Hematopoietic multipotent progenitor cell treated with erythropoietin and hydrocortisone succinate and interleukin-3 and kit ligand, for 4 days (in vitro differentiated cells): ENCODE measurements around the gene LENEP.

Experiments
- DNase-seq: peaks from one replicate; pipeline ENCODE4 v3.0.0-alpha.2; 2015

LENEP gene

DNA sequence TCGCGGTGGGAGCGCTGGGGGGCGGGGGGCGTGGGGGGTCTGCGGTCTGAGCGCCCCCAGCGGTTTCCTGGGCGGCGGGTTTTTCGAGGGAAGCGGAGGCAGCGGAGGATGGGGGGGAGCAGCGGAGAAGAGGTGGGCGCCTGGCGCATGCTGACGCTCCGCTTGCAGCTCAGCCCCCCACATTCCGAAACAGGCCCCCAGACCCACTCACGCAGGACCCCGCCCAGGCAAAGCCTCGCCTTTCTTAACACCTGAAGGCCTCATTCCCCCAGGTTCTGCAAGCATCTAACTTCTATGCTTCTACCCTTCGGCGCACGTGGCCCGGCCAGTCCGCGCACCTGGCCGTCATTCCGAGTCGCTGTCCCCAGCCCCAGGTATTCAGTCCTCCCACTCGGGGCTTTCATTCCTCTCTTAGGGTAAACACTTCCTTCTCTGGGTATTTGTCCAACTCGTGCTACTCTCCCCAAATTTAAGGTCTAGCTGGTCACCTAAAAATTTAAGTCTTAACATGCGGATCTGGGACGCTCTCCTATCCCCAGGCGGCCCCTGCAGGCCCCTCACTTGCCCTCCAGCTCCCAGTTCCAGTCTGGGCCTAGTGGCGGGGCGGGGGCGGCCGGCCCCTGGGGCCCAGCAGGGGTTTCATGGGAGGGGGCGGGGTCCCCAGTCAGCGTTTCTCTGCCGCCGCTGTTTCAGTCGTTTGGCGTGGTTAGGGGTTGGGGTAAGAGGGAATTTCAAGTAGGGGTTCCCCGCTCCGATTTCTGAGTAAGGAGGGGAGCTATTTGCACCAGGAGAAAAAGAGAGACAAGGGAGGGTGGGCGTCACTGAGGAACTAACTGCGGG, 6.4 kb downstream of the LENEP start:
- peak; percentile 61 for DNase-seq

DNA sequence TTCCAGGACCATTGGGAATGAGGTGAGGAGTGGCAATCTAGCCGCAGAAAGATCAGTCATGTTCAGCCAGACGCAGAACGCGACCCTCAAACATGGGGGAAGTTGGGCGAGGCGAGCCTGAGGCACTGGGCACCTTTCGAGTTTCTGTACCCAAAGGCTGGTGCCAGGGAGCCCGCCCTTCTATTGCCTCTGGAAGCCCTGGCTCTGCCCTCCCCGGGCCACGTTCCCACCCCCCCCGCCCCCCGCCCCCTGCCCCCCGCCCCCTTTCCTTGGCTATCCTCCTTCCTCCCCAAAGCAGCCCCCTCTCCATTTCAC, 7.0 kb downstream of the LENEP start:
- no peak for DNase-seq

DNA sequence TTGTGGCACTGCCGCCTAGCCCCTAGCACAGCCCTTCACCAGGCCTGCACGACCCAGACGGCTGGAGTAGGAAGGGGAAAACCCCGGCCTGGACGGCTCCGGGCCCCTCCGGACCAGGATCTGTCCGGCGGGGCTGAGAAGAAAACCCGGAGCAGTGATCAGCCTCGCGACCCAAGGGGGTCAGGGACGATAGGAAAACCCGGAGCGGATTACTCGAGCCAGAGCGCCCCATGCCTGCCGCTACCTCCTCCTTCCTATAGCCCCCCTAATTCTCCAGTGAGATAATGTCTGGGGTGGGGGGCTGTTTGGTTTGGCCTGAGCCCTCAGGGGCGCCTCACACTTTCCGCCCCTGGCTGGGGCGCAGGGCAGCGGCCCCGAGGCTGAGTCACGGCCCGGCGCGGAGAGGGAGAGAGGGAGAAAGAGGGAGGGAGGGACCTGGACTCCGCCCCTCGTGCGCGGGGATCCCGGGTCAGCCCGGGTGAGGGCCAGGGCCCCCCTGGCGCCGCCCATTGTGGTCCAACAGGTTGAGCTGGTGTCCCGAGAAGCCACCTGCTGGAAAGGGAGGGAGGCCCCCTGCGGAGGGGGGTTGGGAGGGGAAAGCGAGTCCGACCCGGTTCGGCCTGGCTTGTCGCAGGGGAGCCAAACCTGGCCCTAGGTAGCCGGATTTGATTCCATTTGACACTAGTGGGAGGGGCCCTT, 7.5 kb downstream of the LENEP start:
- peak; percentile 94 for DNase-seq

DNA sequence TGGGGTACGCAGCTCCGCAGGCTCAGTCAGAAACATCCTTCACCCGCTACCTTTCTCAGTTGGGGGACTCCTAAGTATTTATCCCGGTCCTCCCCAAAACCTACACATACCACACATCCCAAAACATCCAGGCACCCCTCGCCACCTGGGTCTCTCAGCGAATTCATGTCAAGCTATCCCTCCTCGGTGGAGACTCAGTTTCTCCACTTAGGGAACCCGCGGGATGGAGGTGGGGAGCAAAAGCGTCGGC, 8.0 kb downstream of the LENEP start:
- DNase-seq, result no peak

DNA sequence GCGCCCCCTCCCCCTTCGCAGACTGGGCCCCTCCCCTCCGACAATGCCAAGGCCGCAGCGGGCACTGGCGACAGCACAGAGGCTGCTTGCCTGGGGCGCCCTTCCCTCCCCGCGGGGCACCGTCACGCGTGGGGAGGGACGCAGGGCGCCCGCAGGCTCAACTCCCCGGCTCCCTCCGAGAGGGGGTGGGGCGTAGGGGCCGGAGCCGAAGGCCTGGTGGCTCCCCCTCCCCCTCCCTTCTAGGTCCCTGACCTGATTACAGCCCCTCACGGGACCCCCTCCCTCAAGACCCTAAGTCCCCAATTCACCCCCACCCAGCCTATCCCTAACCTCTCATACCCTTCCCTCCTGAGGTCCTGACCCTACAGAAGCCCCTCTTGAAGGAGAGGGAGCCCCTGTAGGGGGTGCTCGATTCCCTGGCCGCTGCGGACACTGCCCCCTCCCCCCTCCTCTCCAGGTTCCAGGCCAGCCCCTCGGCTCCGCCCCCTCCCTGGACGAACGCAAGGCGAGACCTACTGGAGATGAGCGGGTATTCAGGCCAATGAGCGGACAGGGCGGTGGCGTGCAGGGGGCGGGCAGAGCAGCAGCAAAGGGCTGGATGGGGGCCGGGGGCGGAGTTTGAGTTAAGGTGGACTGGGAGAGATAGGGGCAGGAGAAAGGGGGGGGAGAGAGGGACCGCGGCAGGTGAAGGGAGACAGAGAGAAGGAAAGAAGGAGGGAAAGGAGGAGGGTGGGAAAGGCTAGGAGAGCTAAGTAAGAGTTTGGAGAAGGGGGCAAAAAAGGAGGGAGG, 8.5 kb downstream of the LENEP start:
- peak; percentile 100 for DNase-seq

DNA sequence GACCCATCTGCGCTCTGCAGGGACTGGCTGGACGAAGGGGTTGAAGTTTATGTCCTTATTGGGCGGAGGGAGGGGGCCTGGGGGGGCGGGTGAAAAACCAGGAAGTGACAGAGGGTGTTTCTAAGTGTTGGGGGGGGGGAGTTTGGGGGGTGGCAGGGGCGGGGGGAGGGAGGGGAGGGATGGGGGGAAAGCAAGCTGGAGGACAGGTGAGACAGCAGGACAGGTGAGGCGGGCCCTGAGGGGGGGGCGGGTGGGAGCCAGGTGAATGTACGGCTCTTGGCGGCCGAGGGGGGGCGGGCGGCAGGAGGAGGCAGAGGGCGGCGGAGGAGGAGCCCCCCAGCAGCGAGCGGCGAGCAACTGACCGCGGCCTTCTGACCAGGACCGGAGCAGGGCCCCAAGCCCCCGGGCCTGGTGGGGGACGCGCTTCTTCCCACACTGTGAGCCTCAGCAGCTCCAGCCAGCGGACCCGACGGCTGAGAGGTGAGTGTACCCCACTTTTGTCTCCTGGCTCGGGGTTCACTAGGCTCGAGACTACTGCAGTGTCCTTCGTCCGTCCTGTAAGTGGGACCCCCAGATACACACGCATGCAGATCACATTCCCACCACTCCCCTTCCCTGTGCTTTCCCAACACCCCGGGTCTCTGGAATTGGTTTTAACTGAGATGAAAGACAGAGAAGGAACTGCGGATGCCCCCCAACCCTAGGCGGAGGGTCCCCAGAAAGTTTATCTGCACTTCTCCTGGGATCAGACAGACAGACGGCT, 9.3 kb downstream of the LENEP start, which contains the start of gene ZBTB7B:
Gene ZBTB7B, plus strand, starts transcription at position 339 of the 763 bp plus-strand sequence. CDS start 11,859 bp downstream, outside the sequence.
- DNase-seq, result peak; percentile 48

DNA sequence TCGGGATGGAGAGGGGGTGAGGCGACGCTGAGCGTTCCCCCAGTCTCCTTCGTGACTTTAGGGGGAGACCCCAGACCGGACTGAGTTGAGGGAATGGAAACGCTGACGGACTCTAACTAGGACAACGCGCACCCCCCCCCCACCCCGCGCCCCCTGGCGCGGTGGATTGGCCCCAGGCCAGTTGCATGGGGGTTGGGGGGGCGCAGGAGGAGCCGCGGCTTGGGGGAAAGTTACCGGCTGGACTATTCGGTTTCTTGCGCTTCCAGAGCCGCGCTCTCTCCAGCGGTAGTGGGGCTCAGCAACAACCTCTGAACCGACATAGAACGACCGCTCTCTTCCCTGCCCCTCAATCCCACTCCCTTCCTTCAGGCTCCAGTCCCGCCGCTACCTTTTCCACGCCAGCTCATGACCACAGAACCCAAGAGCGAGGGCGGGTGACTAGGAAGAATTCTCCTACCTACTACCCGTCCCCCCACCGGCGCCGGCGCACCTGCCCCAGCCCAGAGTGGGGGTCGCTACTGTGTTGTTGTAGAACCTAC, 9.9 kb downstream of the LENEP start:
- DNase-seq, result peak; percentile 49

DNA sequence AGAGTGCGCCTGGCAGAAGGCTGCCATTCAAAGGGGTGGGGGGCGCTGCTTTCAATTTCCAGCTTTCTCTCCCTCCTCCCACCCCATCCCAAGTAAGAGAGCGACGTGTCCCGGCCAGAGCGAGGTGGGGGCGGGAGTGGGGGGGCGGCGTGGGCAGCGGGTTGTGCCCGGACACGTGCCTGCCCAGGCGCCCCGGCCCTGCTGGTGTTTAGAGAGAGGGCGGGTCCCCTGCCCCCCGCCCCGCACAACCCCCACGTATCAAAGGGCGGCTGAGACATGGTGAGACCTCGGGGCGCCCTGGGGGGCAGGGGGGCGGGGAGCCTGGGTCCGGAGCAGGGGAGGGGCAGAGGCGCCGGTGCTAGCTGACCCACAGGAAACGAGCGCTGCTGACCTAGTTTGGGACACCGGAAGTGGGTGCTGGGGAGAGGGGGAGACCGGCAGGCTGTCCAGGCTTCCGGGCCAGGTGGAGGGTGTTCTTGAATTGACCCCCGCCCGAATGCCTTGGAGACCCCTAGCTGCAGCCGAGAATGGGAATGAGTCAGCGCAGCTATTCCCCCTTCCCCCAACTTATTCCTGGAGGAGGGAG, 10.5 kb downstream of the LENEP start:
- DNase-seq, result peak; percentile 41

DNA sequence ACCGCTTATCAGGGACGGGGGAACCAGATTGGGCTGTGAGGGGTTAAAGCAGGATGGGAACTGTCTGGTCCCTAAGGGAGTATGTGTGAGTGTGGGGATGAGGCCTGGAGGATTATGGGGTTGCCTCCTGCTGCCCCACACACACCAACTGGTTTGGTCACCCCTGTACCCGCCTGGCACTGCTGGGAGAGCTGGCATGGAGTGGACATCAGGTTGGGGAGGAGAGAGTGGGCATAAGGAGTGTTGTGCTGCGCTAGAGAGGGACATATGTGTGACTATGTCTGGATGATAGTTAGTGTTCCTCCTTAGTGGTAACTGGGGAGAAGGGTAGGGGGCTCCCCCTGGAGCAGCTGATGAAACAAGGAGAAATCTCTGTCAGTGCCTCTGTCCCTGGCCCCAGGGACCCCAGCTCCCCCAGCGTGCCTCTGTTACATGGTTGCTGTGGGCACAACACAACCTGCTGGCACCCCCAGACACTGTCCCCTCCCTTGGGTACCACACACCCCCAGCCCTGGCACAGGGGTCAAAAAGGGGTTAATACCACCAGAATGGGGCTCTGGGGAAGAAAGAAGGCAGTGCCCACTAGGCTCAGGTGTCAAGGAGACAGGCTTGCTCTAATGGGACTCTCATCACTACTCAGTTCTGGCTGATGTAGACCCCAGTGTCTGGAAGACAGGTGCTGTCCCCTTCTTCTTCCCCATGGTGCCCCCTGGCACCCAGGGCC, 11.1 kb downstream of the LENEP start:
- DNase-seq, result no peak

DNA sequence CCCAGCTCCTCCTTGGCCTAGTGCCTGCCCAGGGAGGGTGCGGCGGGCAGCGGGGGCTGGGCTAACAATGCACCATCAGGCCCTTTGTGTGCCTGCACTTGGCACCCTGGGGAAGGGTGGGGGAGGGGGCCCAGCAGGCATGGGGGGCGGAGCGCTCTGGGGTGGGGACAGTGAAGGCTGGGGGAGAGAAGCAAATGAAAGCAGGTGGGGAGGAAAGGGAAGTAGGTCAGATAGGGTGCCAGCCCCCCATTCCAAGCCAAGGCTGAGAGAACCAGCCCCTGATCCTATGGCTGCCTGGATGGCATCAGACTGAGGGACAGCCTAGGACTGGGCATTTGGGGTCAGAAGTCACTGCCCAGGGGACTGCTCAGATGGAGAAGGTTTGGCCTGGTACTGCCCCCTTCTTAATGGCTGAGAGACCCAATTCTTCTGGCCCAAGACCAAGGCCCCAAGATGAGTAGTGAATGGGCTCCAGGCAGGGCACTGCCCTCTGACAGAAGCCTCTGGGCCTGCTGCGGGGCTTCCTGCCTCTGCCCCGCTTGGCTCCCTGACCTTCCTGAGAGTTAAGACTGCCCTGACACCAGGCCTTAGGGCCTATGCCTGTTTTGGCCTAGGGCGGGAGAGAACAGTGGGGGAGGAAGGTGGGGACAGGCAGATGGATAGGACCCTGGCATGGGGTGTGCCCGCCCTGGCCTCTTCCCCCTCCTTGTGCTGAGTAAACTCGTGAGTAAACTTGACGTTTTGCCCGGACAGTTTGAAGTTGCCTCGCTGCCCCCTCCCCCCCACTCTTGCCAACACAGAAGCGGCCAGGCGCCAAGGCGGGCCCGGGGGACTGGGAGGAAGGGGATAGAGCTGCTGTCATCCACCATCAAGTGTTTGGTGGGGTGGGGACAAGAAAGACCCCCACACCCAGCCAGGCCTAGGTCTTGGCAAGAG, 12.0 kb downstream of the LENEP start:
- DNase-seq, result no peak

DNA sequence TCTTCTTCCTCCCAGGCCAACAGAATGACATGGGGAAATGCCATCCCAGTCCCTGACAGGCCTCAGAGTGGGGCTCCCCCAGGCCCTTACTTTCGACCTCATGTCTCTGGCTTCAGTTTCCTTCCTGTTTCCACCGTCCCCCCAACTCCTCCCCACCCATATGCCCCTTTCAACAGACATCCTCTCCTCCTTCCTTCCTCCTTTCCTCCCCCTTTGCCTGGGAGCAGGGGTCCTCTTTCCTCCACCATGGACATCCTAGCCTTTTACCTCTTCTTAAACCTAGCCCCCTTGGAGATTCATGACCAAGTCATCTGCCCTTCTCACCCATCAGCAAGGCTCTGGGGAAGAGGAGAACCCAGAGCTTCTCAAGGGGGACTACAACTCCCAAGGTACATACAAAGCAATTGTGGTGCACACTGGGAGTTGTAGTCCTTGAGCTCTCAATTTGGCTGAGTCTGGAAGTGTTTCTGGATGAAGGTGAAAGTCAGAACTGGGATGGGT, 13.3 kb downstream of the LENEP start:
- DNase-seq, result peak; percentile 85

DNA sequence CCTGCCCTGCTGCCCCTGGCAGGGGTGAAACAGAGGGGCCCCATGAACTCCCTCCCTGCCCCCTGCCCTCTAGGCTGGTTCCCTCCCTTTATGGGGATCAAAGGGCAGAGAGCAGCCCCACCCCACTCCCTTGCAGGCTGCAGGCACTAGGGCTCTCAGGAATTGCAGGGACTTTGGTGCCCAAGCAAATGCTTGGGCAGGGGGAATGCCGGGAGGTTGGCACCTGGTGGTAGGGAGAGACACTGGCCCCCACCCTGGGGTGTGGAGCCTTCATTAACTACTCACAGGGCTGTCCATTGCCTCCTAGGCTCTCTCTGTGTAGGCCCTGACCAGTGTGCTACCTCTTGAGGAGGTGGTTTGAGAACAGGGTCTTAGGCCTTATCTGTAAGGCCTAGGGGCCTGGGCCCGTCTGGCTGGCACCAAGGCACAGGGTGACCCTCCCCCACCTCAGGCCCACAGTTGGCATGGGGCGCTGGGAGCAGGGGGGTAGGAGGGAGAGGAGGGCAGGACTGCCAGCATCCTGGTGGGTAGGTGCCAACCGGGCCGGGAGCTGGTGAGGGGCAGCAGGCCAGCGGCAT, 14.0 kb downstream of the LENEP start:
- no peak for DNase-seq

DNA sequence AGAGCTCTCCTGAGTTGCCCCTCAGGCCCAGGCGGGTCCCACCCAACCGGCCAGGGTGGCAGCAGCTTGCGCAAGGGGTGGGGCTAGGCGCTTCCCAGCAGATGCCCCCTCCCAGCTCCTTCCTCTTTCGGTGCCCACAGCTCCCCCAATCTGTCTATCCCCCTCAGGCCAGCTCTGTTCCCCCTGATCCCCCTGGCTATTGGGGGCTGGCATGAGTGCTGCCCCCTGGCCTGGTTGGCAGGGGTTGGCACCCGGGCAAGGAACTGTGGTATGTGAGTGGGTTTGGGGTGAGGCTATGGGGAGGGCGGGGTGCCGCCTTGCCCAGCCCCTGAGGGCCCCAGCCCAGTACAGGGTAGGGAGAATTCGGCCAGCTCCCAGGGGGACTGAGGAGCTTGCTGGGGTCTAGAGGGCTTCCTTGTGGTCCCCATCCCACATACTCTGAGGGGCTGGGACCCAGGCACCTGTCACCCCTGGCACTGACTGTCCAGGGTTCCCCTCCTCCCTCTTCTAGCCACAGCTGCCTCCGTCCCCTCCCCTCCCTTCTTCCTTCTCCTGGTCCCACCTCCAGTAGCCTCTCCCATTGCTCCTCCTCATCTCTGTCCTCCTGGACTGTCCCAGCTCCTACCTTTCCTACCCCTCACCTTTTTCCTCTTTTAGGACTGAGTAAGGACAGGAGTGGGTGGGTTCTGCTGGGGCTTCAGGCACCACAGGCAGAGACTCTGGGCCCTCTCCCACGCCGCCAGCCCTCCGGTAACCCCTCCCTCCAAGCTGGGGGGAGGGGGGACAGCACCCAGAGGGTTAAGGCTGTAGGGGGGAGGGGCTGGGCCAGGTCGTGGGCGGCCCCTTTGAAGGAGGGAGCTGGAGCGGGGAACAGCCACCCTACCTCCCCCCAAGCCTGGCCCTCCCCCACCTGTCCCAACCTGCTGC, 14.9 kb downstream of the LENEP start:
- peak; percentile 69 for DNase-seq

DNA sequence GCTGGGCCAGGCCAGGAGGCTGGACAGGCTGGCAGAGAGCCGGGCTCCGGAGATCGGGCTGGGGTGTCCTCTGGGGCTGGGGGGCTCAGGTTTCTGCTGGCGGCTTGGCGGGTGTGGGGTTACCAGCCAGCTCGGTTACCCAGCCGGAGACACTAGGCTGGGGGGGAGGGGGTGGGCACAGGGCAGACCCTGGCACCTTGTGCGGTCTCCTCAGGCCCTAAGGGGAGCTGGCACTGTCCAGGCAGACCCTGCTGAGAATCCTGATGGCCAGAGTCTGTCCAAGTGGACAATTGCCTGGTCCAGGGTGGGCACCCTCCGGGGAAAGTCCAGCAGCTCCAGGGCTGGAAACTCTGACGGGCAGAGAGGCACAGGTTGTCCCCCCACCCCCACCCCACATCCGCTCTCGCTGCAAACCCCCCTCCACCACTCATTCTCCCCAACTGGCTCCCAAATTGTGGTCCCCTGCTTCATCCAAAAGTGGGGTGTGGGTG, 15.9 kb downstream of the LENEP start:
- no peak for DNase-seq

DNA sequence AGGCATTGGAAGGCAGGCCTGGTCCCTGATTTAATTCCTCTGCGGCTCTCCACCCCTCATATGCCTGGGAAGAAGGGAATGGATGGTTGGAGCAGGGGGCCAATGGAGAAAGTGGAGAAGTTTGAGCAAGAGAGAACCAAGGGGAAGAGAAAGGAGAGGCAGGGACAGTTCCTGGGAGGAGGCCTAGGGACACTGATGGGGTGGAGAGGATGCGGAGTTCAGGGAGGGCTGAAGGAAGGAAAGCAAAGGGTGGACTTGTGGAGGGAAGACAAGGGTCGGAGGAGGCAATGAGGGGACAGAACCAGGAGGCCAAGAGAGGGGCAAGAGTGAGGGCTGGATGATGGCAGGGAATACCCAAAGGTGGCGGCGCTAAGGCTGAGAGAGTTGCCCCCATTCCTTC, 16.4 kb downstream of the LENEP start:
- no peak for DNase-seq

DNA sequence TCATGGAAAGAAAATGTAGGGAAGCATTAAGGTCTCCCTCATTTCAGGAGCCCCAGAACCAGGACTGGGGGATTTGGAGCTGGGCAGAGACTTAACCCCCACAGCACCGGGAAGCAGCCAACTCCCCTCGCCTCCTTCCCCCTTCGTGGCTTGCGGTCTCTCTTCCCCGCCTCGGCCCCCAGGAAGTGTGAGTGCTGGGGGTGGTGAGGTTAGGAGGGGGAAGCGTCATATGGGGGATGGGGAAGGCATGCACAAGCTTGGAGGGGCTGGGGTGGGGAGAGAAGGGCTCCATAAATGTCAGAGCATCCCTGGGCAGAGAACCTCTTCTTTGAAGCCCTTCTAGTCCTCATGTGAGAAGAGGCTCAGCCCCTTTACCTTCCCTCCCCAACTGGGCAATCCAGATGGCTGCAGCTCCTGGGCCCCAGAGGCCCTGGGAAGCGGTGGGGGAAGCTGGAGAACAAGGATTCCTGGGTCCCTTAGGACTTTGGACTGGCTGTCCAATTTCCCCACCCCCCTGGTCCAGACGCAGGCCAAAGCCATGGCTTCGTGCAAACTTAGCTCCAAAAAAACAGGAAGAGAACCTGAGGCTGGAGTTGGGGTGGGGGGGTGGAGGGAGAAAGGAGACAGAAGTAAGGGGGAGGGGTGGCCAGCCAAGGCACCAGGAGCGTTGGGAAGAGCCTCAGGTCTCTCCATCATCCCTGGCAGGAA, 17.0 kb downstream of the LENEP start:
- DNase-seq, result peak; percentile 44

DNA sequence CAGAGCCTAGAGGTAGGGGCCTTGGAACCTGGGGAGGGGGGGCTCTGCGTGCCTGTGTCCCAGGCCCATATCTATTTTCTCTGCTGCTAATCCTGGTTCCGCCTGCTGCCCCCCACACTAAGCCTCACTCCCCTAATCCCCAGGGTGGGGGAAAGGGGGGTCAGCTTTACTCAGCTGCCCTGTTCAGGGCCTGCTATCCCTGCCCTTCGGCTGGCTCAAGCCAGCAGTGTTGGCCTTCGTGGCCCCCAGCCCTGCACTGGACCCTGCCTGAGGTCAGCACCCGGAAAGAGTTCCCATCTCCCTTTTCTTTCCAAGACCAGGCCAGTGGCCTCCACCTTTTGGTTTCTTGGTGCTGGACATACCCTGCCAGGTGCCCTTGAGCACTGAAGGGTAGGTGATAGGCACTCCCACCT, 17.6 kb downstream of the LENEP start:
- no peak for DNase-seq

DNA sequence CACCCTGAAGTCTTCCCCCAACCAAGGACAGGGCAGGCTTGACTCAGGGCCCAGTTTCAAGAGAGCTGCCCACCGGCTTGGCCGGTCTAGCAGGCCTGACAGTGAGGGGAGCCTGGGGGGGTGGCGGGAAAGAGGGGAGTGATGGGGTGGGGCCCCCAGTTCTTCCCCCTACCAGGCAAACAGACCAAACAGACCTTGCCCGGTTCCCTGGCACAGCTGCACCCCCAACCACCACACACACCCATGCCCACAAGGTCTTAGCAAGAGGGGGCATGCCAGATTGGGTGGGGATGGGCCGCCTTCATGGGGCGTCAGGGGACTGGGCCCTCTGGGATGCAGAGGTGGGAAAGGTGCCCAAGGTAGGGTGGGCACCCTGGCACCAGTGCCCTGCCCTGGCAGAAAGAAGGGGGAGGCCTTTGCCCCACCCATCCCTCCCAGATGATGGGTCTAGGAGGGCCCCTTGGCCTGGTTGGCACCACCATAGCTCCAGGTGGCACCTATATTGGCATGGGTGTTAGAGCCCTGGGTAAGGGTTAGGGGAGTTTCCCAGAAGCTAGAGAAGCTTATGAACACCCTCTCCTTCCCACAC, 18.1 kb downstream of the LENEP start:
- DNase-seq, result no peak
